ENCODE data around the gene FAM53B.

FAM53B gene

DNA sequence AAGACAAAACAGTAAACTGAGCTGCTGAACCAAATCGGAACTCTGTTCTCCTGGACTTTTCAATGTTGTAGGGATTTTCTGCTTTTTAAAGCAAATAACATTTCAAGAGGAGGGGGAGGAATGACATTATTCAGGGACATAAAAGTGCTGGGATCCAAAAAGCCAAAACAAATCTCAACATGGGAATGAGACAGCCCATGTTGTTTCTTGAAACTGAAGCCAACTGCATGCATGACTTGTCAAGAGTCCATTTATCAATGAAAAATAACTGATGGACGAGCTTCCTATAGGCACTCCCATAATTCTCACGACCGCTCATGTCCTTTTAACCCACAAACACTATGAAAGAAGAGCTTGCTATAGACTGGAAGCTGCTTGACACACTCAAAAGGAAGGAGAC lies 27.8 kb downstream of the FAM53B start:
- H3K4me3 ChIP-seq (ENCODE audit: low read depth, low read length), result no peak overlapping the region
- no peak for DNase-seq (ENCODE audit: low read depth, low spot score)
- in situ Hi-C loops (cut with HindIII; ENCODE audit: low sequenced_read_pairs), result no loop called here
- TF ChIP-seq, protein P1, sequence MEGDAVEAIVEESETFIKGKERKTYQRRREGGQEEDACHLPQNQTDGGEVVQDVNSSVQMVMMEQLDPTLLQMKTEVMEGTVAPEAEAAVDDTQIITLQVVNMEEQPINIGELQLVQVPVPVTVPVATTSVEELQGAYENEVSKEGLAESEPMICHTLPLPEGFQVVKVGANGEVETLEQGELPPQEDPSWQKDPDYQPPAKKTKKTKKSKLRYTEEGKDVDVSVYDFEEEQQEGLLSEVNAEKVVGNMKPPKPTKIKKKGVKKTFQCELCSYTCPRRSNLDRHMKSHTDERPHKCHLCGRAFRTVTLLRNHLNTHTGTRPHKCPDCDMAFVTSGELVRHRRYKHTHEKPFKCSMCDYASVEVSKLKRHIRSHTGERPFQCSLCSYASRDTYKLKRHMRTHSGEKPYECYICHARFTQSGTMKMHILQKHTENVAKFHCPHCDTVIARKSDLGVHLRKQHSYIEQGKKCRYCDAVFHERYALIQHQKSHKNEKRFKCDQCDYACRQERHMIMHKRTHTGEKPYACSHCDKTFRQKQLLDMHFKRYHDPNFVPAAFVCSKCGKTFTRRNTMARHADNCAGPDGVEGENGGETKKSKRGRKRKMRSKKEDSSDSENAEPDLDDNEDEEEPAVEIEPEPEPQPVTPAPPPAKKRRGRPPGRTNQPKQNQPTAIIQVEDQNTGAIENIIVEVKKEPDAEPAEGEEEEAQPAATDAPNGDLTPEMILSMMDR (IDR thresholded peaks at IDR 0.05; ENCODE audit: low read depth, low read length), result no peak

DNA sequence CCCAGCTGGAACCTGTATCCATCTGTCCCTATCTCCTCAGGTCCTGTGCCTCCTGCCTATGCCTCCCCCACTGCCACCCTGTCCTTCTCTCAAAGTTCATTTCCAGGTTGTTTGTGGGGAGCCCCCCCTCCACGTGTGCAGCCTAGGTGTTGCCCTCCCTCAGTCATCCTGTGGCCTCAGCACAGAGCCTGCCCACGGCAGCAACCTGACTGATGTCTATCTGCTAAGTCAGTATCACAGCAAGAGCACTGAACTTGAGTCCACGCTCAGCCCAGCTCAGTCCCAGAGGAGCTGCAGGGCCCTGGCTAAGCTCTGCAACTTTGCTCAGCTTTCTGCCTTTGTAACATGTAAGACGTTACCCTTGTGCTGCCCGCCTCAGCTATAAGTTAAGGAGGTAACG lies 28.7 kb downstream of the FAM53B start:
- DNase-seq (ENCODE audit: low read depth, low spot score), result no peak
- in situ Hi-C loops (cut with HindIII; ENCODE audit: low sequenced_read_pairs), result no loop called here
- no peak overlapping the region for H3K4me3 ChIP-seq (ENCODE audit: low read depth, low read length)
- TF ChIP-seq, protein P1 (IDR thresholded peaks at IDR 0.05; ENCODE audit: low read depth, low read length), result no peak

GRCh38 chr10:124713679-124714255 lies 30.4 kb downstream of the FAM53B start:
- no peak for DNase-seq (ENCODE audit: low read depth, low spot score)
- in situ Hi-C loops (cut with HindIII; ENCODE audit: low sequenced_read_pairs), result no loop called here
- TF ChIP-seq, protein P1 (IDR thresholded peaks at IDR 0.05; ENCODE audit: low read depth, low read length), result no peak
- H3K4me3 ChIP-seq (ENCODE audit: low read depth, low read length), result no peak overlapping the region

DNA sequence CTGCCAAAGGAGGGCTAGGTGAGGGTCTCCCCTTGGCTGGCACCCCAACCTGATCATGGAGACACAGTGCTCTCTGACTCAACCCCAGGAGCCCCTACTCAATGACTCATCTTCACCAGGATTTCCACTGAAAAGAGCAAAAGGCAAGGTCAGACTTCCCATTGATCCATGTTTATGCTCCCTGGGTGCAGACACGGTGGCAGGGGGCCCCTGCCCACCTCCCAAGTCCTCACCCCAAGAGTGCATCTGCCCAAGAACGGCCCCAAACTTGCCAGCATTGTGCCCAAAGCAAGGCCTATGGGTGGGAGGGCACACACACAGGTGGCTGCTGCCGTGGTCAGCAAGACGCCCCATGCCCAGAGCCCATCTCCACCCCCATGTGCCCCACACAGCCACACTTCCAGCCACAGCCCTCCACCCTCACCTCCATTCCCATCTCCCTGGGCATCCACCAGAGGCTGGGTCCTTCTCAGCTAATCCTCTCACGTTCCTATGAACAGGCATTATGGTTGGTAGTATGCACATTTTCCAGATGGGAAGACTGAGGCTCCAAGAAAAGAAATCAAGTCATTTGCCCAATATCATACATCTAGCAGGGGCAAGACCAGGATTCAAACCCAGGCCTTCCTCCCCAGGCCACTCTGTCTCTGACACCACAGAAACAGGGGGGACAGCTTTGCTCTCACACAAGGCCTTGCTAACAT lies 31.3 kb downstream of the FAM53B start:
- in situ Hi-C loops (cut with HindIII; ENCODE audit: low sequenced_read_pairs), result no loop called here
- TF ChIP-seq, protein P1 (IDR thresholded peaks at IDR 0.05; ENCODE audit: low read depth, low read length), result no peak
- no peak overlapping the region for H3K4me3 ChIP-seq (ENCODE audit: low read depth, low read length)
- no peak for DNase-seq (ENCODE audit: low read depth, low spot score)

DNA sequence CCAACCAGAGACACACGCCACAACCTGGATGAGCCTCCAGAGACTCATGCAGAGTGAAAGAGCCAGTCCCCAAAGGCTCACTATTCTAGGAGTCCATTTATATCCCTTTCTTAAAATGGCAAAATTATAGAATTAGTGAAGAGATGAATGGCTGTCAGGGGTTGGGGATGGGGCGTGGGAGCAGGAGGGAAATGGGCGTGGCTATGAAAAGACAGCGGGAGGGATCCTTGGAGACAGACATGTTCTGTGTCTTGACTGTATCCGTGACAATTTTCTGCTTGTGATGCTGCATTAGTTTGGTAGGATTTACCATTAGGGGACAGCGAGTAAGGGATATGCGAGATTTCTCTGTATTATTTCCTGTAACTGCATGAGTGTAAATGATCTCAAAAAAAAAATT lies 33.0 kb downstream of the FAM53B start:
- H3K4me3 ChIP-seq (ENCODE audit: low read depth, low read length), result no peak overlapping the region
- TF ChIP-seq, protein P1 (IDR thresholded peaks at IDR 0.05; ENCODE audit: low read depth, low read length), result no peak
- no peak for DNase-seq (ENCODE audit: low read depth, low spot score)
- in situ Hi-C loops (cut with HindIII; ENCODE audit: low sequenced_read_pairs), result no loop called here

- TF ChIP-seq, protein P1 (IDR thresholded peaks at IDR 0.05; ENCODE audit: low read depth, low read length), result no peak
- no peak for DNase-seq (ENCODE audit: low read depth, low spot score)
- in situ Hi-C loops (cut with HindIII; ENCODE audit: low sequenced_read_pairs), result no loop called here
- H3K4me3 ChIP-seq (ENCODE audit: low read depth, low read length), result no peak overlapping the region
These were observed 33.8 kb downstream of the FAM53B start for GRCh38 chr10:124710266-124710881.

Data from astrocyte of the spinal cord (primary cell).